Bronchial epithelial cell (primary cell): ENCODE measurements around the gene CREBBP. TPM values are rescaled to one million over a fixed set of nuclear protein-coding genes. Genes with fewer than 3 reads are reported as not detected.

Experiments used
- DNase-seq: peaks from one replicate; pipeline ENCODE4 v3.0.0-alpha.2; 2010; ENCODE audit warnings: low read depth
- FAIRE-seq: peaks from 2 replicates; lab custom pipeline; 2011; peaks lifted over from hg19 to GRCh38; lab: Jason Lieb, UNC
- H3K27me3 ChIP-seq: 2 replicates; pipeline ENCODE4 v1.5.1; 2011; ENCODE audit warnings: low read length; ENCODE audit not compliant: control insufficient read depth, insufficient read depth
- H3K36me3 ChIP-seq: 2 replicates; pipeline ENCODE4 v1.5.1; 2011; ENCODE audit warnings: low read length; ENCODE audit not compliant: control insufficient read depth, insufficient read depth
- H3K4me3 ChIP-seq: 2 replicates; pipeline ENCODE4 v1.5.1; 2011; ENCODE audit warnings: mild to moderate bottlenecking, low read depth, low read length, control low read depth
- total RNA-seq: library from RNA; depleted of rRNA; stranded (reverse); fragments of >200 nt; gene quantifications from 2 replicates; pipeline ENCODE4 v1.2.1, GENCODE V29; 2014
- TF ChIP-seq, protein P1 (sequence below): IDR thresholded peaks from 2 replicates; pipeline ENCODE4 v1.5.1; 2011; ENCODE audit warnings: mild to moderate bottlenecking, moderate library complexity, low read length, control low read depth, inconsistent platforms; ENCODE audit not compliant: insufficient read depth, severe bottlenecking

CREBBP gene
- total RNA-seq, 1 donor from 2014 or later, result 7.4 TPM

DNA sequence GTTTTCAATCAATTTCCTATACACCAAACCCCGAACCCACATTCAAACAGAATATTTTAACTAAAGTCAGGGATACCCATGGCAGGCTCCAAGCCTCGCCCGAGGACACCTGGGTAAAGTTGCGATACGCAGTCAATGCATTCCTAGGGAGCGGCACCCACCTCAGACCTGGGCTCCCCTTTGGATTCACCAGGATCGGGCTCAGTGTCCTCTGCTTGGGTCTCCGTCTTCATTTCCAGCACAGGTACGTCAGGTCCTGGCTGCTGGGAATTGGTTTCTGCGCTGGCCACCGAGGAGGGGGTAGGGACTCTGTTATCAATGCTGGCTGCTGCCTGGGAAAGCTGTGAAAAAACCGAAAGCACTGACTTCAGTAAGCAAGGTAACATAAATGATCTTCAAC, 111.5 kb downstream of the CREBBP start:
- DNase-seq, result no peak
- Histone ChIP-seq H3K27me3 (no peaks in the 10 kb centered on the region), H3K4me3 (no peak overlapping the region), H3K36me3 (peaks cover 24% of the 10 kb centered on the region)
- no peak for FAIRE-seq
- TF ChIP-seq, protein P1, sequence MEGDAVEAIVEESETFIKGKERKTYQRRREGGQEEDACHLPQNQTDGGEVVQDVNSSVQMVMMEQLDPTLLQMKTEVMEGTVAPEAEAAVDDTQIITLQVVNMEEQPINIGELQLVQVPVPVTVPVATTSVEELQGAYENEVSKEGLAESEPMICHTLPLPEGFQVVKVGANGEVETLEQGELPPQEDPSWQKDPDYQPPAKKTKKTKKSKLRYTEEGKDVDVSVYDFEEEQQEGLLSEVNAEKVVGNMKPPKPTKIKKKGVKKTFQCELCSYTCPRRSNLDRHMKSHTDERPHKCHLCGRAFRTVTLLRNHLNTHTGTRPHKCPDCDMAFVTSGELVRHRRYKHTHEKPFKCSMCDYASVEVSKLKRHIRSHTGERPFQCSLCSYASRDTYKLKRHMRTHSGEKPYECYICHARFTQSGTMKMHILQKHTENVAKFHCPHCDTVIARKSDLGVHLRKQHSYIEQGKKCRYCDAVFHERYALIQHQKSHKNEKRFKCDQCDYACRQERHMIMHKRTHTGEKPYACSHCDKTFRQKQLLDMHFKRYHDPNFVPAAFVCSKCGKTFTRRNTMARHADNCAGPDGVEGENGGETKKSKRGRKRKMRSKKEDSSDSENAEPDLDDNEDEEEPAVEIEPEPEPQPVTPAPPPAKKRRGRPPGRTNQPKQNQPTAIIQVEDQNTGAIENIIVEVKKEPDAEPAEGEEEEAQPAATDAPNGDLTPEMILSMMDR, result no peak

DNA sequence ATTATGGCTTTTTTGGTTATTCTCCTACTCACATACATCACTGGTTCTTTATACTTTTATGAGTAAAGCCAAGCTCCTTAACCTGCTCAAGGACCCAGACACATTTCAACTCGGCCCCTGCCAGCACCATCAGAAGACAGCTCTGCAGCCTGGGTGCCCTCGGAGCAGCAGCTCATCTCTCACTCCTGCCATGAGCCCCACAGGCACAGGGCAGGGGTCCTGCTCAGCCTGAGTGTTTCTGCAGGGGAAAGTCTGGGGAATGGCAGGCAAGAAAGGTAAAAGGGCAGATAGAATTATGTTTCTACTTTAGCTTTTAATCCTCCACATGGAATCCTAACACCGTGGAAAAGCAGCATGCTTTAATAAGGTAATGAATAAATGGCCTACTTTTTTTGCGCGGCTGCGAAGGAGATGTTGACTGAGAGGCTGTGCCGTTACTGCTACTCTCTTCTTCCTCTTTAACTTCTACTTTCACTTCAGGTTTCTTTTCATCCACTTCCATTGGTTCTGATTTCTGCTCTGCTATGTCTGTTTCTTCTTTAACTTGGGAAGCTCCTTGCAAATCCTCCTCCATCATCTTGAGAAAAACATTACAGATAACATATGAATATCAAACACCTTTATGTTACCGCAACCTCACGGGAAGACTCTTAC, 113.1 kb downstream of the CREBBP start:
- FAIRE-seq, result no peak
- H3K36me3 ChIP-seq, result peaks cover 21% of the 10 kb centered on the region

DNA sequence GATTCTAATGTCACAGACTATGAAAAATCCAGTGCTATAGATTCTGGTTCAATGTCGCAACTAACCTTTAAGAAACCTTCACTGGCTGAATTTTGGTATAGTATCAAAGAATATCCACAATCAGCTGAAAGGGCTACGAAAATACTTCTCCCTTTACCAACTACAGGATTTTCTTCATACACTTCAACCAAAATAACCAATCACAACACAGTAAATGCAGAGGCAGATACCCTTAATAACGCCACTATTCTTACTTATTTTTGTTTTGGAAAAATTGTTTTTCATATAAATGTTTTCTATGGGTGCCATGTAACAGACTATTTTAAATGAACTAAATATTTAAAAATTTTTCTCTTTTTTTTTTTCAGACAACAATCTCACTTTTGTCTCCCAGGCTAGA, 114.3 kb downstream of the CREBBP start:
- TF ChIP-seq, protein P1, result no peak
- H3K27me3 ChIP-seq, result no peaks in the 10 kb centered on the region
- peaks cover 23% of the 10 kb centered on the region for H3K36me3 ChIP-seq
- no peak overlapping the region for H3K4me3 ChIP-seq
- FAIRE-seq (no peak), DNase-seq (no peak)

More for the DNA sequence above, 113.1 kb downstream of the CREBBP start:
- Histone ChIP-seq H3K27me3 (no peaks in the 10 kb centered on the region), H3K4me3 (no peak overlapping the region)
- DNase-seq, result no peak
- TF ChIP-seq, protein P1, result no peak

DNA sequence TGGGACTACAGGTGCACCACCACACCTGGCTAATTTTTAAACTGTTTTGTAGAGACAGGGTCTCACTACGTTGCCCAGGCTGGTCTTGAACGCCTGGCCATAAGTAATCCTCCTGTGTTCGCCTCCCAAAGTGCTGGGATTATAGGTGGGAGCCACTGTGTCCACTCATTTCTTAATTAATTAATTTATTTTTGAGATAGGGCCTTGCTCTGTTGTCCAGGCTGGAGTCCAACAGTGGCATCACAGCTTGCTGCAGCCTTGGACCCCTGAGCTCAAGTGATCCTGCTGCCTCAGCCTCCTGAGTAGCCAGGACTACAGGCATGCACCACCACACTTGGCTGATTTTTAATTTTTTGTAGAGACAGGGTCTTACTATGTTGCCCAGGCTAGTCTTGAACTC, 116.1 kb downstream of the CREBBP start:
- no peak for DNase-seq
- Histone ChIP-seq H3K27me3 (no peaks in the 10 kb centered on the region), H3K36me3 (peaks cover 23% of the 10 kb centered on the region), H3K4me3 (no peak overlapping the region)
- no peak for FAIRE-seq
- TF ChIP-seq, protein P1, result no peak

DNA sequence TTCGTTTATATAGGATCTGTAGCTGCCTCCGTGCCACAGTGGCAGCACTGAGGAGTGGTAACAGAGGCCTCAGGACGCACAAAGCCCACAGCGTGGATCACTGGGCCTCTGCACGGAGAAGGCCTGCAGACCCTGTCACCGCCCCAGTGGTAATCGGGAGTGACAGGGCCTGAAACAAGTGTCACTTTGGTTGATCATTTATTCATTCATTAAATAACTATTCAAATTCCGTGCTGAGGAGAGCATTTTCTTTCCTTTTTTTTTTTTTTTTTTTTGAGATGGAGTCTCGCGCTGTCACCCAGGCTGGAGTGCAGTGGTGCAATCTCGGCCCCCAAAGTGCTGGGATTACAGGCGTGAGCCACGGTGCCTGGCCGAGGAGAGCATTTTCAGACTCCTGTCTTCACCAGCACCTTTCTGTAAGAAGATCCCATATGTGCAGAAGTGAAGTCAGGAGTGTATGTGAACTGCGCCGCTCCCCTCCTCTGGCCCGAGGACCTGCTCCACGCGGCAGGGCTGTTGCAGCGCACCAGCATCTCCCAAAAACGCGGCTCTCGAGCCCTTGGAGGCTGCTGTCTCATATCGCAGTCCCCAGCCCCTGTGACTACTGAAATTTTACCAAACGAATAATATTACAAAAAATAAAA, 118.3 kb downstream of the CREBBP start:
- Histone ChIP-seq H3K27me3 (no peaks in the 10 kb centered on the region), H3K36me3 (peaks cover 15% of the 10 kb centered on the region), H3K4me3 (no peak overlapping the region)
- TF ChIP-seq, protein P1, result no peak
- DNase-seq, result no peak
- FAIRE-seq, result no peak
